HEK293T (cell line): ENCODE results near the gene PLXDC1.

Source experiments
- ARNT ChIP-seq: fragments of 450-650 bp; IDR thresholded peaks from 2 replicates; pipeline ENCODE4 v1.6.1; 2017; ENCODE audit warnings: mild to moderate bottlenecking
- BHLHE40 ChIP-seq: fragments of 450-650 bp; IDR thresholded peaks from 2 replicates; pipeline ENCODE4 v1.6.1; 2016; ENCODE audit warnings: mild to moderate bottlenecking, moderate library complexity, borderline replicate concordance
- ELF4 ChIP-seq: fragments of 450-650 bp; IDR thresholded peaks from 2 replicates; pipeline ENCODE4 v1.6.1; 2017; ENCODE audit warnings: antibody characterized with exemption
- FOXA1 ChIP-seq: fragments of 450-650 bp; IDR thresholded peaks from 2 replicates; pipeline ENCODE4 v1.6.1; 2016; ENCODE audit warnings: mild to moderate bottlenecking
- FOXK2 ChIP-seq: fragments of 450-650 bp; IDR thresholded peaks from 2 replicates; pipeline ENCODE4 v1.6.1; 2016; ENCODE audit warnings: mild to moderate bottlenecking
- FOXM1 ChIP-seq: fragments of 450-650 bp; IDR thresholded peaks from 2 replicates; pipeline ENCODE4 v1.6.1; 2017; ENCODE audit warnings: mild to moderate bottlenecking, borderline replicate concordance
- HDGF ChIP-seq: fragments of 450-650 bp; IDR thresholded peaks from 2 replicates; pipeline ENCODE4 v1.6.1; 2017; ENCODE audit warnings: antibody characterized with exemption, borderline replicate concordance
- L3MBTL2 ChIP-seq: fragments of 450-650 bp; conservative IDR thresholded peaks from 2 replicates; pipeline ENCODE4 v1.6.1; 2016; ENCODE audit warnings: mild to moderate bottlenecking
- NFRKB ChIP-seq: fragments of 450-650 bp; IDR thresholded peaks from 2 replicates; pipeline ENCODE4 v1.6.1; 2016; ENCODE audit warnings: mild to moderate bottlenecking, moderate library complexity
- SP1 ChIP-seq: fragments of 450-650 bp; IDR thresholded peaks from 2 replicates; pipeline ENCODE4 v1.6.1; 2017
- SUZ12 ChIP-seq: fragments of 450-650 bp; IDR thresholded peaks from 2 replicates; pipeline ENCODE4 v1.6.1; 2016; ENCODE audit warnings: mild to moderate bottlenecking
- TARDBP ChIP-seq: fragments of 450-650 bp; IDR thresholded peaks from 2 replicates; pipeline ENCODE4 v1.6.1; 2016
- ZNF384 ChIP-seq: fragments of 450-650 bp; IDR thresholded peaks from 2 replicates; pipeline ENCODE4 v1.6.1; 2016
- TF ChIP-seq, protein P1 (sequence below): fragments of 450-650 bp; IDR thresholded peaks from 2 replicates; pipeline ENCODE4 v1.6.1; 2016

DNA sequence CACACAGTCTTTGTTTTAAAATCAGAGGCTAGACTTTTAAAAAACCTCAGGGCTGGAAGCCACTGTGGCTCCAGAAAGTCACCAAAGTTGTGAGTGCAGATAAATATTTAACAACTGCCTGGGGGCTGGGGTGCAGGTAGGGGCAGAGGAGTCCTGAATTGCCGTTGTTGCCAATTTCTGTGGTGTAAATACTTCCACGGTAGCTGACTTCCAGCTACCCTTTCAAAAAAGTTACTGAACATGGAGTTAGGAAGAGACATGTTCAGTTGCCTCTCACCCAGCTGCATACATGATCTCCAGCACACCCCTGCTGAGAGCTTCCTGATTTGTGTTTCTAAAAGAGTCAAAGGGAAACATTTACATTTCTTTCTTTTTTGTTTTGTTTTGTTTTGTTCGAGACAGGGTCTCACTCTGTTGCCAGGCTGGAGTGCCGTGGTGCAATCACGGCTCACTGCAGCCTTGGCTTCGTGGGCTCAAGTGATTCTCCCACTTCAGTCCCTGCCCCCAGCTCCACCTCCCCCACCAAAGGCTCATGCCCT, 58.7 kb downstream of the PLXDC1 start:
- TF ChIP-seq FOXM1 (no peak), BHLHE40 (no peak), ARNT (no peak), L3MBTL2 (no peak), HDGF (no peak), FOXA1 (no peak), SUZ12 (no peak), FOXK2 (no peak), NFRKB (no peak), SP1 (no peak), TARDBP (no peak), ELF4 (no peak), ZNF384 (no peak)
- TF ChIP-seq, protein P1, sequence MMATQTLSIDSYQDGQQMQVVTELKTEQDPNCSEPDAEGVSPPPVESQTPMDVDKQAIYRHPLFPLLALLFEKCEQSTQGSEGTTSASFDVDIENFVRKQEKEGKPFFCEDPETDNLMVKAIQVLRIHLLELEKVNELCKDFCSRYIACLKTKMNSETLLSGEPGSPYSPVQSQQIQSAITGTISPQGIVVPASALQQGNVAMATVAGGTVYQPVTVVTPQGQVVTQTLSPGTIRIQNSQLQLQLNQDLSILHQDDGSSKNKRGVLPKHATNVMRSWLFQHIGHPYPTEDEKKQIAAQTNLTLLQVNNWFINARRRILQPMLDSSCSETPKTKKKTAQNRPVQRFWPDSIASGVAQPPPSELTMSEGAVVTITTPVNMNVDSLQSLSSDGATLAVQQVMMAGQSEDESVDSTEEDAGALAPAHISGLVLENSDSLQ = no peak
